GM12878 (cell line): ENCODE results near the gene FAM193B. TPM values are rescaled to one million over a fixed set of nuclear protein-coding genes. Genes with fewer than 3 reads are reported as not detected.

ENCODE experiments used
- ATAC-seq: fragments of 200-7000 bp; cut with Tn5 transposase; 3 replicates; pipeline ENCODE4 v1.9.1; 2020; ENCODE audit warnings: mild to moderate bottlenecking, moderate library complexity
- BruUV-seq: library from RNA; stranded (reverse); fragments of 400-500 nt; replicated peaks from 2 replicates; lab custom pipeline; 2021; lab: Mats Ljungman, UMichigan
- CTCF ChIA-PET: fragments of 300-600 bp; sonication (Branson Sonifier 250); formaldehyde crosslinking; extraction: SDS; loops from one replicate; lab custom pipeline; 2021; ENCODE audit warnings: inconsistent platforms; lab: Yijun Ruan, JAX
- POLR2A ChIA-PET: fragments of 350-600 bp; formaldehyde crosslinking; extraction: SDS; loops from one replicate; lab custom pipeline; 2021; ENCODE audit warnings: inconsistent platforms; lab: Charles Lee
- RAD21 ChIA-PET: fragments of 300-600 bp; sonication (Branson Sonifier 250); formaldehyde crosslinking; loops from one replicate; lab custom pipeline; 2023; ENCODE audit warnings: antibody characterized with exemption; ENCODE audit not compliant: unreplicated experiment; lab: Charles Lee
- SMC1A ChIA-PET: fragments of 300-600 bp; sonication (Branson Sonifier 250); formaldehyde crosslinking; loops from one replicate; lab custom pipeline; 2023; ENCODE audit not compliant: unreplicated experiment, uncharacterized antibody; lab: Charles Lee
- DNase-seq: peaks from one replicate; pipeline ENCODE4 v3.0.0-alpha.2; 2011; ENCODE audit warnings: low read depth, low spot score
- FAIRE-seq: peaks from 3 replicates; lab custom pipeline; 2011; peaks lifted over from hg19 to GRCh38; lab: Jason Lieb, UNC
- H2AFZ ChIP-seq: 2 replicates; pipeline ENCODE4 v1.6.0; 2011; ENCODE audit warnings: low read depth, low read length, control low read depth; ENCODE audit not compliant: control insufficient read depth
- H3K27ac ChIP-seq: 2 replicates; pipeline ENCODE4 v1.5.1; 2011; ENCODE audit warnings: control low read depth; ENCODE audit not compliant: control insufficient read depth, insufficient read depth
- H3K27me3 ChIP-seq, 2 experiments: replicated peaks in 1 of 2; 2 replicates each; pipeline versions ENCODE4 v1.6.0 to v1.6.1; 2011; ENCODE audit warnings: low read length in 1 of 2; ENCODE audit not compliant: control insufficient read depth in 2 of 2, insufficient read depth in 2 of 2
- H3K36me3 ChIP-seq, 2 experiments: 2 replicates each; pipeline ENCODE4 v1.5.1; 2011; ENCODE audit warnings: low read length in 1 of 2; ENCODE audit not compliant: control insufficient read depth in 2 of 2, insufficient read depth in 2 of 2
- H3K4me1 ChIP-seq: 2 replicates; pipeline ENCODE4 v1.6.1; 2011; ENCODE audit warnings: mild to moderate bottlenecking, low read length, moderate library complexity, mixed read lengths; ENCODE audit not compliant: control insufficient read depth, insufficient read depth
- H3K4me2 ChIP-seq: 2 replicates; pipeline ENCODE4 v1.6.0; 2011; ENCODE audit warnings: control low read depth; ENCODE audit not compliant: control insufficient read depth, insufficient read depth
- H3K4me3 ChIP-seq: fragments of 200-600 bp; sonication (generic); 2 replicates; pipeline ENCODE4 v1.5.1; 2016
- H3K79me2 ChIP-seq: 2 replicates; pipeline ENCODE4 v1.6.0; 2011; ENCODE audit warnings: low read length; ENCODE audit not compliant: control insufficient read depth, insufficient read depth
- H3K9ac ChIP-seq: 2 replicates; pipeline ENCODE4 v1.8.0; 2011; ENCODE audit warnings: low read length, control low read depth, mixed read lengths; ENCODE audit not compliant: control insufficient read depth, insufficient read depth
- H3K9me3 ChIP-seq: replicated peaks from 3 replicates; pipeline ENCODE4 v1.5.1; 2011; ENCODE audit warnings: mild to moderate bottlenecking, low read length; ENCODE audit not compliant: control insufficient read depth, insufficient read depth
- H4K20me1 ChIP-seq: 2 replicates; pipeline ENCODE4 v1.6.0; 2011; ENCODE audit not compliant: control insufficient read depth, insufficient read depth
- EED ChIP-seq: sonication (generic); IDR thresholded peaks from 2 replicates; pipeline ENCODE4 v1.6.1; 2016; ENCODE audit warnings: antibody characterized with exemption, low read depth
- GATAD2B ChIP-seq: fragments of 450-650 bp; conservative IDR thresholded peaks from 2 replicates; pipeline ENCODE4 v1.6.1; 2017; ENCODE audit warnings: low read depth, mild to moderate bottlenecking, moderate library complexity
- IRF4 ChIP-seq: IDR thresholded peaks from 2 replicates; pipeline ENCODE4 v1.6.1; 2011; ENCODE audit warnings: low read depth, low read length
- MEF2B ChIP-seq: fragments of 450-650 bp; IDR thresholded peaks from 2 replicates; pipeline ENCODE4 v1.6.1; 2018; ENCODE audit warnings: mild to moderate bottlenecking, moderate library complexity; ENCODE audit not compliant: partially characterized antibody, poor library complexity, severe bottlenecking
- MTA2 ChIP-seq: fragments of 450-650 bp; IDR thresholded peaks from 2 replicates; pipeline ENCODE4 v1.6.1; 2016; ENCODE audit warnings: low read depth, mild to moderate bottlenecking, moderate library complexity
- MYB ChIP-seq: fragments of 150-350 bp; IDR thresholded peaks from 2 replicates; pipeline ENCODE4 v1.6.1; 2014; ENCODE audit warnings: mild to moderate bottlenecking, low read depth, low read length, borderline replicate concordance
- NFXL1 ChIP-seq: fragments of 450-650 bp; IDR thresholded peaks from 2 replicates; pipeline ENCODE4 v1.6.1; 2017; ENCODE audit warnings: antibody characterized with exemption, mild to moderate bottlenecking, borderline replicate concordance
- NFYB ChIP-seq: IDR thresholded peaks from 2 replicates; pipeline ENCODE4 v1.6.1; 2011; ENCODE audit warnings: low read depth, mild to moderate bottlenecking, low read length, improper control_type of control experiment, moderate library complexity; ENCODE audit not compliant: insufficient read depth
- NR2F1 ChIP-seq: fragments of 450-650 bp; conservative IDR thresholded peaks from 2 replicates; pipeline ENCODE4 v1.6.1; 2017; ENCODE audit warnings: mild to moderate bottlenecking
- NRF1 ChIP-seq: conservative IDR thresholded peaks from 2 replicates; pipeline ENCODE4 v1.6.1; 2011; ENCODE audit warnings: mild to moderate bottlenecking, low read depth, low read length, improper control_type of control experiment
- RELB ChIP-seq: fragments of 450-650 bp; IDR thresholded peaks from 2 replicates; pipeline ENCODE4 v1.6.1; 2017; ENCODE audit warnings: low read depth, mild to moderate bottlenecking, moderate library complexity
- RFX5 ChIP-seq: IDR thresholded peaks from 2 replicates; pipeline ENCODE4 v1.6.1; 2011; ENCODE audit warnings: low read depth, low read length, improper control_type of control experiment
- SIN3A ChIP-seq: IDR thresholded peaks from 2 replicates; pipeline ENCODE4 v1.6.1; 2012; ENCODE audit warnings: low read depth, low read length, improper control_type of control experiment
- SMARCA5 ChIP-seq: fragments of 450-650 bp; IDR thresholded peaks from 2 replicates; pipeline ENCODE4 v1.6.1; 2017; ENCODE audit warnings: mild to moderate bottlenecking
- WRNIP1 ChIP-seq: IDR thresholded peaks from 2 replicates; pipeline ENCODE4 v1.6.1; 2011; ENCODE audit warnings: low read depth, low read length, improper control_type of control experiment, borderline replicate concordance
- ZNF384 ChIP-seq: IDR thresholded peaks from 2 replicates; pipeline ENCODE4 v1.6.1; 2012; ENCODE audit warnings: low read depth, mild to moderate bottlenecking, low read length, improper control_type of control experiment, borderline replicate concordance
- WGBS: methylation state at CpG from one replicate; pipeline ENCODE4 v1.1.6; 2016; ENCODE audit warnings: low lambda C conversion rate; ENCODE audit not compliant: insufficient replicate concordance, insufficient coverage; ENCODE audit errors: missing lambda C conversion rate; 5-methylcytosine and 5-hydroxymethylcytosine counted together
- in situ Hi-C: fragments of 300-500 bp; cut with MboI; formaldehyde crosslinking; loops from 9 replicates; pipeline ENCODE4 v1.14.3; 2018; ENCODE audit warnings: mixed read lengths
- intact Hi-C: fragments of 100-400 bp; cut with micrococcal nuclease; formaldehyde crosslinking; loops from one replicate; pipeline ENCODE4 v1.14.2; 2022; ENCODE audit not compliant: unreplicated experiment
- polyA plus RNA-seq, 11 experiments: library from polyadenylated mRNA; depleted of rRNA in 4 of 11; unstranded in 6 of 11; stranded (reverse) in 5 of 11; fragments of >200 nt; fragmentation: Nextera tagmentation in 4 of 11; fragmentation: Illumina TruSeq in 1 of 11; extraction: Ambion mirVana in 4 of 11; extraction: Trizol in 1 of 11; gene quantifications; 1 replicate in 1 of 11; 2 replicates in 10 of 11; pipeline versions ENCODE4 v1.2.1 to v1.2.3, GENCODE V29; 2011 to 2016; ENCODE audit warnings: inconsistent platforms in 2 of 11, missing spikeins in 2 of 11, low read depth in 1 of 11
- total RNA-seq, 4 experiments: library from RNA; depleted of rRNA in 3 of 4; stranded (reverse); fragments of >200 nt in 3 of 4; fragmentation: Illumina TruSeq in 1 of 4; extraction: Trizol in 1 of 4; gene quantifications; 2 replicates each; pipeline versions ENCODE4 v1.2.1 to v1.2.3, GENCODE V29; 2013 to 2021
- TF ChIP-seq, protein P1 (sequence below): IDR thresholded peaks from 2 replicates; pipeline ENCODE4 v1.6.1; 2012; ENCODE audit warnings: low read depth, low read length, improper control_type of control experiment

Gene FAM193B
- total and polyA plus RNA-seq, 10 of the 15 experiments (the other 5 are each of a cell fraction or from before 2014, with no cell fraction given): 3.3 to 47.0 (median 25.1) TPM

GRCh38 chr5:177501874-177502678, 52.3 kb downstream of the FAM193B start:
- Histone ChIP-seq H3K4me3 (peak overlapping the region; percentile 32; the same call in 1 of the 2 replicates), H3K9ac (peak overlapping the region; percentile 38; the same call in 1 of the 2 replicates), H3K36me3 (peaks cover 7 to 19% of the 10 kb centered on the region in 2 experiments; a peak in 2 of 4 replicates), H3K4me2 (peak overlapping the region; percentile 81), H3K79me2 (peaks cover 1% of the 10 kb centered on the region; the same call in 1 of the 2 replicates), H3K9me3 (no peaks in the 10 kb centered on the region), H3K4me1 (peaks cover 33% of the 10 kb centered on the region), H4K20me1 (no peaks in the 10 kb centered on the region), H2AFZ (no peak overlapping the region), H3K27ac (peak overlapping the region; percentile 81), H3K27me3 (no peaks in the 10 kb centered on the region; a peak in 1 of 4 replicates)
- FAIRE-seq (peak; percentile 97), DNase-seq (peak; percentile 67), ATAC-seq (peak; percentile 51)
- in situ Hi-C loops: no loop called here
- TSS peak; percentile 39 for BruUV-seq
- intact Hi-C loops: loop anchor here (1.0 to 10.0 kb wide), 4 partner anchors 45 to 387 kb away; partner anchors contain the start of gene MXD3
- ChIA-PET POLR2A (interaction anchor here (0.9 to 1.9 kb wide), 12 partner anchors 8 to 193 kb away, joined by 3 to 12 read pairs (median 4); partner anchors contain the start of gene DOK3), SMC1A (interaction anchor here (0.6 to 3.3 kb wide), 19 partner anchors 8 to 321 kb away, joined by 3 to 23 read pairs (median 5); no protein-coding TSS in a partner anchor), CTCF (interaction anchor here (0.6 to 4.6 kb wide), 33 partner anchors 8 to 388 kb away, joined by 3 to 72 read pairs (median 5); partner anchors contain the start of genes B4GALT7, DDX41, DOK3 and F12), RAD21 (interaction anchor here (0.7 to 4.5 kb wide), 21 partner anchors 8 to 143 kb away, joined by 3 to 40 read pairs (median 3); partner anchors contain the start of genes DDX41, DOK3, FAM193B and GRK6)
- 22% methylated on average over 9 of the region's 9 CpGs for WGBS
- TF ChIP-seq MTA2 (peak; percentile 100), GATAD2B (no peak; the same call in none of the 2 replicates), IRF4 (peak; percentile 67), WRNIP1 (no peak), NRF1 (no peak), MYB (peak; percentile 77; the same call in 1 of the 2 replicates), SMARCA5 (no peak), ZNF384 (no peak), NFXL1 (peak; percentile 97), RFX5 (0 out of 2 replicates have a peak, but pooled peaks have one; percentile 5), EED (peak; percentile 85), RELB (peak; percentile 97), NFYB (no peak), SIN3A (no peak), NR2F1 (peak; percentile 97), MEF2B (peak; percentile 75)
- TF ChIP-seq, protein P1, sequence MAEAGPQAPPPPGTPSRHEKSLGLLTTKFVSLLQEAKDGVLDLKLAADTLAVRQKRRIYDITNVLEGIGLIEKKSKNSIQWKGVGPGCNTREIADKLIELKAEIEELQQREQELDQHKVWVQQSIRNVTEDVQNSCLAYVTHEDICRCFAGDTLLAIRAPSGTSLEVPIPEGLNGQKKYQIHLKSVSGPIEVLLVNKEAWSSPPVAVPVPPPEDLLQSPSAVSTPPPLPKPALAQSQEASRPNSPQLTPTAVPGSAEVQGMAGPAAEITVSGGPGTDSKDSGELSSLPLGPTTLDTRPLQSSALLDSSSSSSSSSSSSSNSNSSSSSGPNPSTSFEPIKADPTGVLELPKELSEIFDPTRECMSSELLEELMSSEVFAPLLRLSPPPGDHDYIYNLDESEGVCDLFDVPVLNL: no peak
